Loucy (cell line): ENCODE measurements around the gene PHLDB2.

Source experiments
- H2AFZ ChIP-seq: fragments of 200-600 bp; sonication (generic); 2 replicates; pipeline ENCODE4 v1.6.0; 2016; ENCODE audit warnings: antibody characterized with exemption, mild to moderate bottlenecking, low read length, moderate library complexity
- H3F3A ChIP-seq: fragments of 200-600 bp; 2 replicates; pipeline ENCODE4 v1.6.0; 2016; ENCODE audit warnings: antibody characterized with exemption, low read depth, mild to moderate bottlenecking
- H3K27me3 ChIP-seq: fragments of 200-600 bp; sonication (generic); 2 replicates; pipeline ENCODE4 v1.6.1; 2014; ENCODE audit warnings: low read length, mild to moderate bottlenecking; ENCODE audit not compliant: insufficient read depth, poor library complexity, severe bottlenecking
- H3K36me3 ChIP-seq: fragments of 200-600 bp; sonication (generic); 2 replicates; pipeline ENCODE4 v1.6.1; 2016; ENCODE audit warnings: low read length; ENCODE audit not compliant: insufficient read depth
- H3K4me1 ChIP-seq: fragments of 200-600 bp; sonication (generic); 2 replicates; pipeline ENCODE4 v1.5.1; 2014; ENCODE audit warnings: low read length, mild to moderate bottlenecking; ENCODE audit not compliant: insufficient read depth, poor library complexity, severe bottlenecking
- H3K4me2 ChIP-seq: fragments of 200-600 bp; sonication (generic); 2 replicates; pipeline ENCODE4 v1.6.0; 2014; ENCODE audit warnings: antibody characterized with exemption, low read length, low read depth, mild to moderate bottlenecking; ENCODE audit not compliant: poor library complexity, severe bottlenecking
- H3K4me3 ChIP-seq: fragments of 200-600 bp; sonication (generic); 2 replicates; pipeline ENCODE4 v1.5.1; 2014; ENCODE audit warnings: low read length, mild to moderate bottlenecking, mixed read lengths; ENCODE audit not compliant: poor library complexity, severe bottlenecking
- H3K79me2 ChIP-seq: fragments of 200-600 bp; sonication (generic); 2 replicates; pipeline ENCODE4 v1.6.1; 2014; ENCODE audit warnings: low read length; ENCODE audit not compliant: insufficient read depth
- H3K9ac ChIP-seq: fragments of 200-600 bp; sonication (generic); 2 replicates; pipeline ENCODE4 v1.6.0; 2014; ENCODE audit warnings: mild to moderate bottlenecking, low read depth, low read length, moderate library complexity; ENCODE audit not compliant: poor library complexity, severe bottlenecking
- H3K9me2 ChIP-seq: fragments of 200-600 bp; sonication (generic); replicated peaks from 2 replicates; pipeline ENCODE4 v1.6.1; 2016; ENCODE audit warnings: low read depth, low read length, mixed read lengths
- H3K9me3 ChIP-seq: fragments of 200-600 bp; sonication (generic); 2 replicates; pipeline ENCODE4 v1.6.1; 2014; ENCODE audit warnings: mild to moderate bottlenecking, antibody characterized with exemption, low read length, low read depth; ENCODE audit not compliant: insufficient read depth
- H4K20me1 ChIP-seq: fragments of 200-600 bp; sonication (generic); 2 replicates; pipeline ENCODE4 v1.6.0; 2014; ENCODE audit warnings: antibody characterized with exemption, low read length, mild to moderate bottlenecking; ENCODE audit not compliant: insufficient read depth, poor library complexity, severe bottlenecking
- CTCF ChIP-seq: fragments of 200-600 bp; sonication (generic); conservative IDR thresholded peaks from 2 replicates; pipeline ENCODE4 v1.5.1; 2014; ENCODE audit warnings: mild to moderate bottlenecking, antibody characterized with exemption, low read length
- EZH2phosphoT487 ChIP-seq: fragments of 200-600 bp; IDR thresholded peaks from 2 replicates; pipeline ENCODE4 v1.6.1; 2018; ENCODE audit warnings: antibody characterized with exemption, mild to moderate bottlenecking, moderate library complexity, borderline replicate concordance

Gene PHLDB2

GRCh38 chr3:111961461-111962164 is 102.5 kb downstream of the PHLDB2 start:
- H3K79me2 ChIP-seq = no peaks in the 10 kb centered on the region
- no peak for TF ChIP-seq CTCF
- no peak for TF ChIP-seq EZH2phosphoT487
- no peak overlapping the region for H2AFZ ChIP-seq

GRCh38 chr3:111963424-111963823 is 104.4 kb downstream of the PHLDB2 start:
- no peaks in the 10 kb centered on the region for H3F3A ChIP-seq
- no peaks in the 10 kb centered on the region for H3K9me3 ChIP-seq
- no peaks in the 10 kb centered on the region for H3K9me2 ChIP-seq
- no peaks in the 10 kb centered on the region for H3K36me3 ChIP-seq
- no peaks in the 10 kb centered on the region for H4K20me1 ChIP-seq
- H3K4me1 ChIP-seq = peaks cover 8% of the 10 kb centered on the region
- no peak overlapping the region for H3K4me2 ChIP-seq
- H3K27me3 ChIP-seq = no peaks in the 10 kb centered on the region
- TF ChIP-seq CTCF = no peak
- no peak for TF ChIP-seq EZH2phosphoT487
- no peak overlapping the region for H3K9ac ChIP-seq
- no peak overlapping the region for H2AFZ ChIP-seq
- no peak overlapping the region for H3K4me3 ChIP-seq
- H3K79me2 ChIP-seq = no peaks in the 10 kb centered on the region

More at GRCh38 chr3:111961461-111962164, 102.5 kb downstream of the PHLDB2 start:
- H4K20me1 ChIP-seq = no peaks in the 10 kb centered on the region
- no peaks in the 10 kb centered on the region for H3K9me3 ChIP-seq
- H3F3A ChIP-seq = no peaks in the 10 kb centered on the region
- H3K4me3 ChIP-seq = no peak overlapping the region
- H3K36me3 ChIP-seq = no peaks in the 10 kb centered on the region
- H3K9me2 ChIP-seq = no peaks in the 10 kb centered on the region
- H3K9ac ChIP-seq = no peak overlapping the region
- H3K4me1 ChIP-seq = peaks cover 6% of the 10 kb centered on the region
- no peak overlapping the region for H3K4me2 ChIP-seq
- no peaks in the 10 kb centered on the region for H3K27me3 ChIP-seq

GRCh38 chr3:111965484-111965883 is 106.4 kb downstream of the PHLDB2 start:
- no peak for TF ChIP-seq CTCF
- TF ChIP-seq EZH2phosphoT487 = no peak
- H3K27me3 ChIP-seq = no peaks in the 10 kb centered on the region

More at GRCh38 chr3:111965484-111965883, 106.4 kb downstream of the PHLDB2 start:
- no peaks in the 10 kb centered on the region for H3K36me3 ChIP-seq
- H3K4me2 ChIP-seq = no peak overlapping the region
- H3K4me1 ChIP-seq = peaks cover 8% of the 10 kb centered on the region
- H3K9me3 ChIP-seq = no peaks in the 10 kb centered on the region
- H3F3A ChIP-seq = no peaks in the 10 kb centered on the region
- no peaks in the 10 kb centered on the region for H3K79me2 ChIP-seq
- H3K9me2 ChIP-seq = no peaks in the 10 kb centered on the region
- no peak overlapping the region for H3K4me3 ChIP-seq
- H2AFZ ChIP-seq = no peak overlapping the region
- H3K9ac ChIP-seq = no peak overlapping the region
- H4K20me1 ChIP-seq = no peaks in the 10 kb centered on the region
